Measurements from ENCODE around the gene RAB3A.

DNA sequence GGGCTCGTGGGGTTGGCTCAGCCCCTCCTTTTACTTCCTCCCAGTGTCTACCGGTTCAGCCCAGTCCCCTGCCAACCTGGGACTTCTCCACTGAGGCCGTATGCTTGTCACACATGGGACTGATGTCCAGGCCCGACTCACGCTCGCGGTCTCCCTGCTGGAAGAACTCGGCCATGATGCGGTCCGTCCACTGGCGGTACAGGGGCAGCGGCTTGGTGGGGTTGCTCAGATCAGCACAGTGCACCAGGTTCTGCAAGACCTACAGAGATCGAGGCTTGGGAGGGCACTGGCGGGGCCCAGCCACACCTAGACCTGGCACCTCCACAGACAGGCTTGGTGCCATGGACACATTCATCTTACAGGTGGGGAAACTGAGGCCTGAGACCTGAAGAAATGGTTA, 7.8 kb upstream of the RAB3A start:
- no peak for TF ChIP-seq EZH2 (IDR thresholded peaks at IDR 0.05; ENCODE audit: insufficient read depth, poor library complexity, severe bottlenecking)
- TF ChIP-seq EZH2phosphoT487 (IDR thresholded peaks at IDR 0.05; ENCODE audit: insufficient read depth, low read depth): no peak

Data from GM23248 (cell line).